Endothelial cell of umbilical vein (primary cell): ENCODE measurements around the gene CP.

Experiments
- EZH2 ChIP-seq: IDR thresholded peaks from 2 replicates; pipeline ENCODE4 v1.6.1; 2012; ENCODE audit warnings: borderline replicate concordance, low read depth, mild to moderate bottlenecking, moderate library complexity, low read length, inconsistent platforms; ENCODE audit not compliant: severe bottlenecking
- FOS ChIP-seq: IDR thresholded peaks from 2 replicates; pipeline ENCODE4 v1.6.1; 2011; ENCODE audit warnings: mild to moderate bottlenecking, low read length, moderate library complexity, borderline replicate concordance; ENCODE audit not compliant: insufficient read depth
- GATA2 ChIP-seq: IDR thresholded peaks from 2 replicates; pipeline ENCODE4 v1.7.0; 2011; ENCODE audit warnings: low read depth, mild to moderate bottlenecking, moderate library complexity, mixed read lengths, low read length; ENCODE audit not compliant: insufficient read length, insufficient read depth
- JUN ChIP-seq: IDR thresholded peaks from 2 replicates; pipeline ENCODE4 v1.6.1; 2011; ENCODE audit warnings: borderline replicate concordance, low read depth; ENCODE audit not compliant: insufficient read length, insufficient read depth
- MAX ChIP-seq: IDR thresholded peaks from 2 replicates; pipeline ENCODE4 v1.6.1; 2011; ENCODE audit not compliant: insufficient read depth, insufficient read length
- MYC ChIP-seq: IDR thresholded peaks from one replicate; pipeline ENCODE4 v1.6.1; 2011; ENCODE audit warnings: mild to moderate bottlenecking, low read depth, low read length
- POLR2A ChIP-seq: IDR thresholded peaks from 2 replicates; pipeline ENCODE4 v1.6.1; 2012; ENCODE audit warnings: low read depth, mild to moderate bottlenecking, control low read depth, low read length
- POLR2AphosphoS5 ChIP-seq: IDR thresholded peaks from 2 replicates; pipeline ENCODE4 v1.6.1; 2012; ENCODE audit warnings: low read depth, mild to moderate bottlenecking, control low read depth, low read length, moderate library complexity; ENCODE audit not compliant: insufficient read depth
- TF ChIP-seq, protein P1 (sequence below), 2 donors: IDR thresholded peaks; 1 replicate in 1 of 2; 2 replicates in 1 of 2; pipeline ENCODE4 v1.5.1; 2011; ENCODE audit warnings: low read length in 2 of 2, mild to moderate bottlenecking in 2 of 2, moderate library complexity in 2 of 2, control low read depth in 1 of 2, inconsistent platforms in 1 of 2, low read depth in 1 of 2; ENCODE audit not compliant: insufficient read depth in 1 of 2; ENCODE audit errors: extremely low read depth in 1 of 2

- no peak for TF ChIP-seq MYC
- TF ChIP-seq MAX = no peak
- TF ChIP-seq, protein P1, sequence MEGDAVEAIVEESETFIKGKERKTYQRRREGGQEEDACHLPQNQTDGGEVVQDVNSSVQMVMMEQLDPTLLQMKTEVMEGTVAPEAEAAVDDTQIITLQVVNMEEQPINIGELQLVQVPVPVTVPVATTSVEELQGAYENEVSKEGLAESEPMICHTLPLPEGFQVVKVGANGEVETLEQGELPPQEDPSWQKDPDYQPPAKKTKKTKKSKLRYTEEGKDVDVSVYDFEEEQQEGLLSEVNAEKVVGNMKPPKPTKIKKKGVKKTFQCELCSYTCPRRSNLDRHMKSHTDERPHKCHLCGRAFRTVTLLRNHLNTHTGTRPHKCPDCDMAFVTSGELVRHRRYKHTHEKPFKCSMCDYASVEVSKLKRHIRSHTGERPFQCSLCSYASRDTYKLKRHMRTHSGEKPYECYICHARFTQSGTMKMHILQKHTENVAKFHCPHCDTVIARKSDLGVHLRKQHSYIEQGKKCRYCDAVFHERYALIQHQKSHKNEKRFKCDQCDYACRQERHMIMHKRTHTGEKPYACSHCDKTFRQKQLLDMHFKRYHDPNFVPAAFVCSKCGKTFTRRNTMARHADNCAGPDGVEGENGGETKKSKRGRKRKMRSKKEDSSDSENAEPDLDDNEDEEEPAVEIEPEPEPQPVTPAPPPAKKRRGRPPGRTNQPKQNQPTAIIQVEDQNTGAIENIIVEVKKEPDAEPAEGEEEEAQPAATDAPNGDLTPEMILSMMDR (IDR thresholded peaks at IDR 0.05; ENCODE audit: extremely low read depth in 1 of 2, insufficient read depth in 1 of 2, low read depth in 1 of 2, low read length in 2 of 2) = no peak
- TF ChIP-seq EZH2 = no peak
- TF ChIP-seq POLR2A = no peak
- no peak for TF ChIP-seq JUN
- TF ChIP-seq POLR2AphosphoS5 = no peak
- no peak for TF ChIP-seq GATA2
- TF ChIP-seq FOS = no peak
Measured at GRCh38 chr3:149226776-149227175, 5.1 kb upstream of the CP start.
